GM12891 (cell line): ENCODE measurements around the gene EIF4E2.
"Not testable (repeated sequence)": the region's sequence is repeated elsewhere in the genome, so short reads cannot be mapped to it uniquely, and the experiment has no call there.

Experiments used
- DNase-seq: peaks from one replicate; pipeline ENCODE4 v3.0.0; 2011; ENCODE audit warnings: low spot score; ENCODE audit not compliant: insufficient read length
- FAIRE-seq: peaks from 2 replicates; lab custom pipeline; 2011; peaks lifted over from hg19 to GRCh38; lab: Jason Lieb, UNC
- PAX5 ChIP-seq: IDR thresholded peaks from 2 replicates; pipeline ENCODE4 v1.6.1; 2011; ENCODE audit warnings: low read length, moderate library complexity, mild to moderate bottlenecking; ENCODE audit not compliant: insufficient read depth, severe bottlenecking
- POLR2A ChIP-seq: IDR thresholded peaks from 2 replicates; pipeline ENCODE4 v1.6.1; 2011; ENCODE audit warnings: low read depth, low read length, control low read depth
- POLR2AphosphoS5 ChIP-seq: IDR thresholded peaks from 2 replicates; pipeline ENCODE4 v1.6.1; 2011; ENCODE audit warnings: low read depth, low read length, control low read depth
- POU2F2 ChIP-seq: IDR thresholded peaks from 2 replicates; pipeline ENCODE4 v1.6.1; 2011; ENCODE audit warnings: low read depth, mild to moderate bottlenecking, control low read depth, low read length, moderate library complexity
- SPI1 ChIP-seq: IDR thresholded peaks from 2 replicates; pipeline ENCODE4 v1.6.1; 2011; ENCODE audit warnings: low read depth, low read length, control low read depth
- TAF1 ChIP-seq: IDR thresholded peaks from 2 replicates; pipeline ENCODE4 v1.6.1; 2011; ENCODE audit warnings: low read depth, low read length, control low read depth

EIF4E2 gene

GRCh38 chr2:232528746-232529460 is 21.6 kb upstream of the EIF4E2 start:
- no peak for TF ChIP-seq PAX5
- TF ChIP-seq SPI1 = no peak
- TF ChIP-seq TAF1 = no peak
- no peak for TF ChIP-seq POU2F2
- TF ChIP-seq POLR2A = no peak
- TF ChIP-seq POLR2AphosphoS5 = no peak
- FAIRE-seq (no peak), DNase-seq (no peak)

- DNase-seq (no peak), FAIRE-seq (no peak)
- TF ChIP-seq POLR2A (no peak), POLR2AphosphoS5 (no peak), POU2F2 (no peak), TAF1 (no peak), SPI1 (no peak), PAX5 (no peak)
Measured at GRCh38 chr2:232529806-232530547, 20.5 kb upstream of the EIF4E2 start.

GRCh38 chr2:232530626-232531260 is 19.7 kb upstream of the EIF4E2 start:
- no peak for TF ChIP-seq POLR2A
- FAIRE-seq = no peak
- no peak for DNase-seq

GRCh38 chr2:232532419-232532818 is 18.1 kb upstream of the EIF4E2 start:
- FAIRE-seq (no peak), DNase-seq (no peak)
- TF ChIP-seq TAF1 (no peak), POLR2A (no peak)

GRCh38 chr2:232532821-232533220 is 17.7 kb upstream of the EIF4E2 start:
- not testable (repeated sequence) for FAIRE-seq, DNase-seq

GRCh38 chr2:232533944-232534710 is 16.4 kb upstream of the EIF4E2 start:
- FAIRE-seq = no peak
- DNase-seq = no peak
- TF ChIP-seq PAX5 (no peak), SPI1 (no peak), POLR2AphosphoS5 (no peak), TAF1 (no peak), POLR2A (no peak), POU2F2 (no peak)

- no peak for DNase-seq
- no peak for TF ChIP-seq POLR2A
- no peak for TF ChIP-seq POLR2AphosphoS5
- FAIRE-seq = no peak
Measured at GRCh38 chr2:232534940-232535651, 15.4 kb upstream of the EIF4E2 start.

- no peak for DNase-seq
- FAIRE-seq = no peak
- no peak for TF ChIP-seq POLR2AphosphoS5
- TF ChIP-seq PAX5 = no peak
- TF ChIP-seq POLR2A = no peak
- no peak for TF ChIP-seq POU2F2
- no peak for TF ChIP-seq TAF1
- no peak for TF ChIP-seq SPI1
Measured at GRCh38 chr2:232535761-232536530, 14.5 kb upstream of the EIF4E2 start.

GRCh38 chr2:232537079-232537478 is 13.4 kb upstream of the EIF4E2 start:
- FAIRE-seq (no peak), DNase-seq (no peak)
- TF ChIP-seq TAF1 (no peak), POLR2AphosphoS5 (no peak), SPI1 (no peak), POU2F2 (no peak), PAX5 (no peak), POLR2A (no peak)
